ENCODE results near the gene NSUN4.

Gene NSUN4

GRCh38 chr1:46405724-46406123 is 65.1 kb downstream of the NSUN4 start:
- no peaks in the 10 kb centered on the region for H3K9me3 ChIP-seq
- peaks cover 11% of the 10 kb centered on the region for H3K36me3 ChIP-seq
- H3K4me3 ChIP-seq (ENCODE audit: low read depth in 1 of 2, low read length in 1 of 2): no peak overlapping the region
- no peak overlapping the region for H3K27ac ChIP-seq
- TF ChIP-seq CTCF (IDR thresholded peaks at IDR 0.05): no peak
- H3K4me1 ChIP-seq (ENCODE audit: control insufficient read depth in 1 of 2, insufficient read depth in 1 of 2, low read depth in 1 of 2, low read length in 1 of 2): peaks cover 21 to 37% of the 10 kb centered on the region in 2 experiments
- no peaks in the 10 kb centered on the region for H3K27me3 ChIP-seq

GRCh38 chr1:46406881-46407608 is 66.4 kb downstream of the NSUN4 start:
- peaks cover 11 to 26% of the 10 kb centered on the region in 2 experiments for H3K4me1 ChIP-seq (ENCODE audit: control insufficient read depth in 1 of 2, insufficient read depth in 1 of 2, low read depth in 1 of 2, low read length in 1 of 2)
- peaks cover 11% of the 10 kb centered on the region for H3K36me3 ChIP-seq
- no peaks in the 10 kb centered on the region for H3K27me3 ChIP-seq
- TF ChIP-seq CTCF (IDR thresholded peaks at IDR 0.05): no peak
- H3K27ac ChIP-seq: no peak overlapping the region
- H3K9me3 ChIP-seq: no peaks in the 10 kb centered on the region
- H3K4me3 ChIP-seq (ENCODE audit: low read depth in 1 of 2, low read length in 1 of 2): peak overlapping the region in 1 of 2 experiments; percentile 32

GRCh38 chr1:46407636-46408035 is 67.0 kb downstream of the NSUN4 start:
- Histone ChIP-seq H3K36me3 (peaks cover 11% of the 10 kb centered on the region), H3K4me1 (ENCODE audit: control insufficient read depth in 1 of 2, insufficient read depth in 1 of 2, low read depth in 1 of 2, low read length in 1 of 2) (peaks cover 6 to 20% of the 10 kb centered on the region in 2 experiments), H3K4me3 (ENCODE audit: low read depth in 1 of 2, low read length in 1 of 2) (no peak overlapping the region), H3K27me3 (no peaks in the 10 kb centered on the region), H3K9me3 (no peaks in the 10 kb centered on the region), H3K27ac (no peak overlapping the region)
- TF ChIP-seq CTCF (IDR thresholded peaks at IDR 0.05): no peak

GRCh38 chr1:46408356-46409062 is 67.9 kb downstream of the NSUN4 start:
- no peak overlapping the region for H3K27ac ChIP-seq
- no peak for TF ChIP-seq CTCF (IDR thresholded peaks at IDR 0.05)
- H3K9me3 ChIP-seq: no peaks in the 10 kb centered on the region
- H3K4me1 ChIP-seq (ENCODE audit: control insufficient read depth in 1 of 2, insufficient read depth in 1 of 2, low read depth in 1 of 2, low read length in 1 of 2): peaks cover 6 to 18% of the 10 kb centered on the region in 2 experiments
- peaks cover 15% of the 10 kb centered on the region for H3K36me3 ChIP-seq
- no peaks in the 10 kb centered on the region for H3K27me3 ChIP-seq
- no peak overlapping the region for H3K4me3 ChIP-seq (ENCODE audit: low read depth in 1 of 2, low read length in 1 of 2)

- peaks cover 6 to 18% of the 10 kb centered on the region in 2 experiments for H3K4me1 ChIP-seq (ENCODE audit: control insufficient read depth in 1 of 2, insufficient read depth in 1 of 2, low read depth in 1 of 2, low read length in 1 of 2)
- H3K27me3 ChIP-seq: no peaks in the 10 kb centered on the region
- H3K9me3 ChIP-seq: no peaks in the 10 kb centered on the region
- H3K27ac ChIP-seq: no peak overlapping the region
- H3K36me3 ChIP-seq: peaks cover 17% of the 10 kb centered on the region
- TF ChIP-seq CTCF (IDR thresholded peaks at IDR 0.05): no peak
- no peak overlapping the region for H3K4me3 ChIP-seq (ENCODE audit: low read depth in 1 of 2, low read length in 1 of 2)
Measured at GRCh38 chr1:46409063-46409372, 68.4 kb downstream of the NSUN4 start.
